OCI-LY1 (cell line): ENCODE measurements around the gene CAPN15.

ENCODE experiments used
- H2AFZ ChIP-seq: fragments of 200-600 bp; sonication (generic), shearing (Covaris generic); 2 replicates; pipeline ENCODE4 v1.6.0; 2014; ENCODE audit warnings: antibody characterized with exemption, mild to moderate bottlenecking, low read length
- H3F3A ChIP-seq: fragments of 200-600 bp; sonication (generic), shearing (Covaris generic); 2 replicates; pipeline ENCODE4 v1.6.0; 2014; ENCODE audit warnings: mild to moderate bottlenecking, antibody characterized with exemption, low read length, moderate library complexity; ENCODE audit not compliant: insufficient read depth
- H3K27ac ChIP-seq: fragments of 200-600 bp; sonication (generic); 2 replicates; pipeline ENCODE4 v1.5.1; 2014; ENCODE audit warnings: low read length, mixed run types, mild to moderate bottlenecking, low read depth; ENCODE audit not compliant: poor library complexity, severe bottlenecking
- H3K27me3 ChIP-seq: fragments of 200-600 bp; sonication (generic); 2 replicates; pipeline ENCODE4 v1.6.0; 2014; ENCODE audit warnings: antibody characterized with exemption, mild to moderate bottlenecking, low read length, moderate library complexity; ENCODE audit not compliant: insufficient read depth
- H3K36me3 ChIP-seq: fragments of 200-600 bp; sonication (generic); 2 replicates; pipeline ENCODE4 v1.6.1; 2014; ENCODE audit warnings: mild to moderate bottlenecking, antibody characterized with exemption, low read length, moderate library complexity, mixed read lengths; ENCODE audit not compliant: insufficient read depth
- H3K4me1 ChIP-seq: fragments of 200-600 bp; sonication (generic); 2 replicates; pipeline ENCODE4 v1.5.1; 2014; ENCODE audit warnings: mild to moderate bottlenecking, low read length, moderate library complexity; ENCODE audit not compliant: insufficient read depth, severe bottlenecking
- H3K4me2 ChIP-seq: fragments of 200-600 bp; sonication (generic), shearing (Covaris generic); 2 replicates; pipeline ENCODE4 v1.6.1; 2014; ENCODE audit warnings: low read length
- H3K4me3 ChIP-seq: fragments of 200-600 bp; sonication (generic); 2 replicates; pipeline ENCODE4 v1.5.1; 2014; ENCODE audit warnings: low read length, low read depth, mild to moderate bottlenecking, mixed read lengths; ENCODE audit not compliant: poor library complexity, severe bottlenecking
- H3K79me2 ChIP-seq: fragments of 200-600 bp; shearing (Covaris generic); 2 replicates; pipeline ENCODE4 v1.6.1; 2016; ENCODE audit warnings: mixed run types, low read length, mixed read lengths; ENCODE audit not compliant: insufficient read depth
- H3K9ac ChIP-seq: fragments of 200-600 bp; sonication (generic), shearing (Covaris generic); 2 replicates; pipeline ENCODE4 v1.6.1; 2014; ENCODE audit warnings: mild to moderate bottlenecking, low read length, mixed read lengths
- H3K9me2 ChIP-seq: fragments of 200-600 bp; sonication (generic), shearing (Covaris generic); 2 replicates; pipeline ENCODE4 v1.6.1; 2014; ENCODE audit warnings: low read depth, mild to moderate bottlenecking, low read length, mixed read lengths
- H3K9me3 ChIP-seq: fragments of 200-600 bp; shearing (Covaris generic); 2 replicates; pipeline ENCODE4 v1.6.1; 2014; ENCODE audit warnings: low read length, mixed read lengths
- H4K20me1 ChIP-seq: fragments of 200-600 bp; sonication (generic), shearing (Covaris generic); 2 replicates; pipeline ENCODE4 v1.6.0; 2016; ENCODE audit warnings: mild to moderate bottlenecking, low read length; ENCODE audit not compliant: insufficient read depth
- CTCF ChIP-seq: fragments of 200-600 bp; sonication (generic), shearing (Covaris generic); IDR thresholded peaks from 2 replicates; pipeline ENCODE4 v1.5.1; 2017; ENCODE audit warnings: mild to moderate bottlenecking, antibody characterized with exemption, low read length, moderate library complexity, mixed read lengths
- EZH2 ChIP-seq: fragments of 200-600 bp; sonication (generic), shearing (Covaris generic); IDR thresholded peaks from 2 replicates; pipeline ENCODE4 v1.8.0; 2017; ENCODE audit warnings: borderline replicate concordance, mixed run types, mild to moderate bottlenecking, antibody characterized with exemption, low read length, moderate library complexity, mixed read lengths

The CAPN15 gene

DNA sequence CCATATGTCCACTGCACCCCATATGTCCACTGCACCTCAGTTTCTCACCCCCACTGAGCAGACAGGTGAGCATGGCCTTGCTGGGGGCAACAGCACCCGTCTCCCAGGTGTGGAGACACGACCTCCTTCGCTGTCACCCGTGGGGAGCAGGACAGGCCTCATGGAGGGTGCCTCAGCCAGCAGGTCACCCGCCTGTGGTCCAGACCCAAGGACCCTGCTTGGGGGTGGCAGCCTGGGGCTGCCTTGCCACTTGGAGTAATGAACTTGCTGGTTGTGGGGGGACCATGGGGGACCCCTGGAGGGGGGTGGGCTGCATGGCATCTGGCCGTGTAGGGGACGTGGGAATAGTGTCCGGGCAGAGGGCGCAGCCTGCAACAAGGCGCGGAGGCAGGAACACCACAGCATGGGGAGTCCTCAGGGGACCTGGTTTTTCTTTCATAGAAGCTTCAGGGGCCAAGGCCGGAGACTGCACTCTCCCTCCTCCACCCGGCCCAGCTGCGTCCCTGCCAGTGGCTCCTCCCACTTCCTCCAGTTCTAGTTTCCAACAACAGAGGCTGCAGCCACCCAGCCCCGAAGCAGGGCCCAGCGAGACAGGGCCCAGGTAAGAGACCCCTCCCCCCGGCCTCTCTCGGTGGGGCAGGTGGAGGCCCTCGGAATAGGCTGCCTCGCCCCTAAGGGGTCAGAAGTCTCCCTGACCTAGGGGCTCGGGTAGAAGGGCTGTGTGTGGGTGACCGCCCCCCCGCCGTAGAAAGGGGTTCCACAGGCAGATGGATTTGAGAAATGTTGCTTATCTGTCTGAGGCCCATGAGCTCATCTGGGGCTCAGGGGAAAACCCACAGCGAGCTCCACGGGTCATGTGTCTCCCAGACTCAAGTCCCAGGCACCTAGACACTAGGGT, 39.2 kb downstream of the CAPN15 start, which contains the start of gene NHLRC4:
Gene NHLRC4, plus strand, starts transcription at position 531 of the 898 bp plus-strand sequence. CDS start 1,043 bp downstream, outside the sequence.
- Histone ChIP-seq H3K4me1 (peaks cover 31% of the 10 kb centered on the region), H3K36me3 (no peaks in the 10 kb centered on the region), H3F3A (no peaks in the 10 kb centered on the region), H4K20me1 (no peaks in the 10 kb centered on the region), H3K9me2 (no peaks in the 10 kb centered on the region), H3K27ac (peak within 1 kb of the TSS; percentile 49), H3K9ac (peak within 1 kb of the TSS; percentile 30; the same call in 1 of the 2 replicates), H3K4me3 (peak within 1 kb of the TSS; percentile 26), H3K4me2 (peak within 1 kb of the TSS; percentile 42), H3K27me3 (no peaks in the 10 kb centered on the region; the same call in 1 of the 2 replicates), H2AFZ (no peak within 1 kb of the TSS), H3K79me2 (no peaks in the 10 kb centered on the region), H3K9me3 (no peaks in the 10 kb centered on the region)
- TF ChIP-seq EZH2 (no peak), CTCF (no peak)

- peaks cover 31% of the 10 kb centered on the region for H3K4me1 ChIP-seq
- H4K20me1 ChIP-seq: no peaks in the 10 kb centered on the region
- H3K79me2 ChIP-seq: no peaks in the 10 kb centered on the region
- H3F3A ChIP-seq: no peaks in the 10 kb centered on the region
- H3K4me2 ChIP-seq: peak overlapping the region; percentile 42
- H2AFZ ChIP-seq: no peak overlapping the region
- TF ChIP-seq CTCF (no peak), EZH2 (no peak)
- peak overlapping the region; percentile 19 for H3K4me3 ChIP-seq
- H3K9me3 ChIP-seq: no peaks in the 10 kb centered on the region
- peak overlapping the region; percentile 49 for H3K27ac ChIP-seq
- H3K9ac ChIP-seq: peak overlapping the region; percentile 30; the same call in 1 of the 2 replicates
- no peaks in the 10 kb centered on the region for H3K36me3 ChIP-seq
- no peaks in the 10 kb centered on the region; the same call in 1 of the 2 replicates for H3K27me3 ChIP-seq
- no peaks in the 10 kb centered on the region for H3K9me2 ChIP-seq
These were observed 40.1 kb downstream of the CAPN15 start for GRCh38 chr16:567373-568256.

DNA sequence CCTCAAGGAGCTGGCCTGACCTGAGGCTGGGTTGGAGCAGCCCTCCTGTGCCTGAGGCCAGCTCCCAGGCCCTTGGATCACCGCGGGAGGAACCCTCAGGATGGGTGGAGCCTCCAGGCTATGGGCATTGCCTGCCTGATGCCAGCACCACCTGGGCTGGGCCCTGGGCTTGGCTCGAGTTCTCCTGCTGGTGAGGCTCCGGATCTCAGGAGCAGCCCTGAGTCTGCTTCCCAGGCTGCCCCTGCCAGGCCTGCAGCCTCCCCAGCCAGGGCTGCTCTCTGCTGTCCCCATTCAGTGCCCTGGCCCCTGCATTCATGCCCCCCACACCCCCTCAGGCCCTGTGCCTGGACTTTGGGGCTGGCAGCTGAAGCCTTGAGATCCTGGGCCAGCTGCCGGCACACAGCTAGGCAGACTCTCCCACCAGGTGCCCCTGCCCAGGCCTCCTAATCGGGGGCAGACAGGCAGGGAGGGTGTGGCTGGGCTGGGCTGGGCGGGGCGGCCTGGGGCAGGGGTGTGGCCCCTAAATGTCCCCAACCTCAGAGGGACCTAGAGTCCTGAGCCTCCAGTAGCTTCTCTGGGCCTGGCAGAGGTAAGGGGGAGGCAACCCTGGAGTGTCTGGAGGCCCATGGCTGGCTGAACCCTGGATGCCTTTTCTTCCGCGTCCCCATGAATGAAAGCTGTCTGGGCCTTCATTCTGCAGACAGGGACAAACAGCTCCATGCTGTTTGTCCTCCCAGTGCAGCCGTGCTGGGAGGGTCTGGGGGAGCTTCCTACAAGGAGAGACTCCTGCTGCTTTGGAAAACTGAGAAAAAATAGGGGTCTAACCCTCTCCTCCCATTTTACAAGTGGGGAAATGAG, 41.1 kb downstream of the CAPN15 start:
- Histone ChIP-seq H3K36me3 (no peaks in the 10 kb centered on the region), H3K9ac (peak overlapping the region; percentile 61; the same call in 1 of the 2 replicates), H3K4me1 (peaks cover 31% of the 10 kb centered on the region), H3K27ac (no peak overlapping the region), H3K4me3 (peak overlapping the region; percentile 97), H3K9me2 (no peaks in the 10 kb centered on the region), H4K20me1 (no peaks in the 10 kb centered on the region), H3K27me3 (no peaks in the 10 kb centered on the region; the same call in 1 of the 2 replicates), H2AFZ (no peak overlapping the region), H3F3A (no peaks in the 10 kb centered on the region), H3K4me2 (peak overlapping the region; percentile 72), H3K9me3 (no peaks in the 10 kb centered on the region), H3K79me2 (no peaks in the 10 kb centered on the region)
- no peak for TF ChIP-seq CTCF
- TF ChIP-seq EZH2: no peak
